ENCODE data around the gene GART. TPM values are rescaled to one million over a fixed set of nuclear protein-coding genes. Genes with fewer than 3 reads are reported as not detected.

The GART gene
- total RNA-seq, 6 experiments from 2014 or later = 23.0 to 93.5 (median 39.3) TPM

GRCh38 chr21:33490991-33491372 lies 50.9 kb downstream of the GART start:
- intact Hi-C loops (cut with DNase I) = no loop called here
- ATAC-seq (peak in 3 of 4 donors; percentile 6 to 13 (median 12)), DNase-seq (no peak)
- 5% methylated on average over 7 of the region's 12 CpGs for WGBS (ENCODE audit: insufficient coverage, low coverage, low lambda C conversion rate, missing lambda C conversion rate)
- Histone ChIP-seq H3K36me3 (no peaks in the 10 kb centered on the region), H3K27ac (peak overlapping the region; percentile 9 to 79 (median 44)), H3K27me3 (no peaks in the 10 kb centered on the region), H3K9me3 (no peaks in the 10 kb centered on the region), H3K4me1 (peaks cover 0 to 8% (median 0%) of the 10 kb centered on the region in 4 donors), H3K4me3 (peak overlapping the region; percentile 68 to 79 (median 77))
- no peak for TF ChIP-seq POLR2A (IDR thresholded peaks at IDR 0.05)
- no peak for TF ChIP-seq CTCF (IDR thresholded peaks at IDR 0.05)

GRCh38 chr21:33488936-33489335 lies 53.0 kb downstream of the GART start:
- intact Hi-C loops (cut with DNase I) = no loop called here
- no peaks in the 10 kb centered on the region for H3K27me3 ChIP-seq
- TF ChIP-seq POLR2A (IDR thresholded peaks at IDR 0.05) (no peak), CTCF (IDR thresholded peaks at IDR 0.05) (no peak)
- H3K27ac ChIP-seq = no peak overlapping the region
- no peaks in the 10 kb centered on the region for H3K9me3 ChIP-seq
- no peak for DNase-seq
- no peak for ATAC-seq
- H3K4me1 ChIP-seq = peaks cover 0 to 8% (median 0%) of the 10 kb centered on the region in 4 donors
- 88% methylated on average over 4 of the region's 4 CpGs for WGBS (ENCODE audit: insufficient coverage, low coverage, low lambda C conversion rate, missing lambda C conversion rate)
- no peak overlapping the region for H3K4me3 ChIP-seq
- H3K36me3 ChIP-seq = no peaks in the 10 kb centered on the region

- H3K9me3 ChIP-seq = no peaks in the 10 kb centered on the region
- ATAC-seq (no peak), DNase-seq (peak in 1 of 3 donors; percentile 5)
- TF ChIP-seq POLR2A (IDR thresholded peaks at IDR 0.05) (no peak), CTCF (IDR thresholded peaks at IDR 0.05) (no peak)
- H3K27ac ChIP-seq = no peak overlapping the region
- no peak overlapping the region for H3K4me3 ChIP-seq
- H3K27me3 ChIP-seq = no peaks in the 10 kb centered on the region
- intact Hi-C loops (cut with DNase I) = no loop called here
- no peaks in the 10 kb centered on the region for H3K36me3 ChIP-seq
- H3K4me1 ChIP-seq = peaks cover 0 to 8% (median 0%) of the 10 kb centered on the region in 4 donors
- 95% methylated on average over 5 of the region's 5 CpGs for WGBS (ENCODE audit: insufficient coverage, low coverage, low lambda C conversion rate, missing lambda C conversion rate)
These were observed 53.9 kb downstream of the GART start for GRCh38 chr21:33487996-33488395.

GRCh38 chr21:33481314-33481943 lies 60.5 kb downstream of the GART start:
- intact Hi-C loops (cut with DNase I) = no loop called here
- DNase-seq (no peak), ATAC-seq (no peak)
- no peaks in the 10 kb centered on the region for H3K27me3 ChIP-seq
- peaks cover 0 to 12% (median 0%) of the 10 kb centered on the region in 4 donors for H3K4me1 ChIP-seq
- H3K36me3 ChIP-seq = no peaks in the 10 kb centered on the region
- no peak overlapping the region for H3K27ac ChIP-seq
- 58% methylated on average over 4 of the region's 9 CpGs for WGBS (ENCODE audit: insufficient coverage, low coverage, low lambda C conversion rate, missing lambda C conversion rate)
- TF ChIP-seq CTCF (IDR thresholded peaks at IDR 0.05) (no peak), POLR2A (IDR thresholded peaks at IDR 0.05) (no peak)
- no peaks in the 10 kb centered on the region for H3K9me3 ChIP-seq
- no peak overlapping the region for H3K4me3 ChIP-seq
